BLaER1 treated with 17β-estradiol and CSF1 and Interleukin-3, amounts not matched to agents 10 nM and 100 nM (cell line): ENCODE data around the gene FAM107B.

Experiments used
- H3K27ac ChIP-seq, 11 experiments: shearing (Covaris generic); formaldehyde crosslinking; 2 replicates each; pipeline ENCODE4 v1.8.1; 2022
- H3K27me3 ChIP-seq, 11 experiments: shearing (Covaris generic); formaldehyde crosslinking; 2 replicates each; pipeline ENCODE4 v1.8.1; 2022
- H3K36me3 ChIP-seq, 11 experiments: shearing (Covaris generic); formaldehyde crosslinking; 2 replicates each; pipeline ENCODE4 v1.8.1; 2022
- H3K4me1 ChIP-seq, 10 experiments: shearing (Covaris generic); formaldehyde crosslinking; 2 replicates each; pipeline ENCODE4 v1.8.1; 2022
- H3K4me2 ChIP-seq, 11 experiments: shearing (Covaris generic); formaldehyde crosslinking; 2 replicates each; pipeline ENCODE4 v1.8.1; 2022
- H3K4me3 ChIP-seq, 10 experiments: shearing (Covaris generic); formaldehyde crosslinking; 2 replicates each; pipeline ENCODE4 v1.8.1; 2022
- H3K9ac ChIP-seq, 11 experiments: shearing (Covaris generic); formaldehyde crosslinking; 2 replicates each; pipeline ENCODE4 v1.8.1; 2022
- H3K9me3 ChIP-seq, 11 experiments: shearing (Covaris generic); formaldehyde crosslinking; replicated peaks in 1 of 11; 2 replicates each; pipeline ENCODE4 v1.8.1; 2022
- H4K20me1 ChIP-seq, 11 experiments: shearing (Covaris generic); formaldehyde crosslinking; 2 replicates each; pipeline ENCODE4 v1.8.1; 2022
- Cebpa-rat ChIP-seq, 11 experiments: shearing (Covaris generic); IDR thresholded peaks; 2 replicates each; pipeline ENCODE4 v1.8.1; 2022

Gene FAM107B

DNA sequence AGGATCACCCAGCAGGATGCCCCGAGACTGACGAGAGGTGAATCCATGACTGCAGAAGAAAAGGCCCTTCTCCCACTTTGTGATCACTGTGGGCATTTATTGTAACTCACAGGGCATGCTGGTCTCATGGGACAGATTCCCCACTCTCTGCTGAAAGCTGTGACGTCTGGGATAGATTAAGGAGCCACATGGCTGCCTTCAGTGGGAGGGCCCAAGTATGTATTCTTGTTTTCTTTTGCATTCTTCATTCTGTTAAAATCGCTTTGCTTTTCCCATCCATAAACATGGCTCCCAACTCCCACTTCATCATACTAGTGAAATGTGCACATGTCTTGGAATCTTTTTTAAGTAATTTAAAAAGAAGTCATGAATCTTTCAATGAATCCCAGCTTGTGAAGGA lies 67.2 kb downstream of the FAM107B start:
- H3K4me1 ChIP-seq: peaks cover 0 to 15% (median 2%) of the 10 kb centered on the region in 10 experiments; a peak in 8 of 20 replicates
- H3K9me3 ChIP-seq: peaks cover 0 to 5% (median 0%) of the 10 kb centered on the region in 11 experiments; a peak in 2 of 22 replicates
- no peak overlapping the region for H3K4me3 ChIP-seq
- TF ChIP-seq Cebpa-rat (IDR thresholded peaks at IDR 0.05): no peak
- H4K20me1 ChIP-seq: no peaks in the 10 kb centered on the region
- H3K4me2 ChIP-seq: no peak overlapping the region
- H3K36me3 ChIP-seq: no peaks in the 10 kb centered on the region
- no peak overlapping the region for H3K9ac ChIP-seq
- H3K27me3 ChIP-seq: no peaks in the 10 kb centered on the region
- no peak overlapping the region for H3K27ac ChIP-seq

DNA sequence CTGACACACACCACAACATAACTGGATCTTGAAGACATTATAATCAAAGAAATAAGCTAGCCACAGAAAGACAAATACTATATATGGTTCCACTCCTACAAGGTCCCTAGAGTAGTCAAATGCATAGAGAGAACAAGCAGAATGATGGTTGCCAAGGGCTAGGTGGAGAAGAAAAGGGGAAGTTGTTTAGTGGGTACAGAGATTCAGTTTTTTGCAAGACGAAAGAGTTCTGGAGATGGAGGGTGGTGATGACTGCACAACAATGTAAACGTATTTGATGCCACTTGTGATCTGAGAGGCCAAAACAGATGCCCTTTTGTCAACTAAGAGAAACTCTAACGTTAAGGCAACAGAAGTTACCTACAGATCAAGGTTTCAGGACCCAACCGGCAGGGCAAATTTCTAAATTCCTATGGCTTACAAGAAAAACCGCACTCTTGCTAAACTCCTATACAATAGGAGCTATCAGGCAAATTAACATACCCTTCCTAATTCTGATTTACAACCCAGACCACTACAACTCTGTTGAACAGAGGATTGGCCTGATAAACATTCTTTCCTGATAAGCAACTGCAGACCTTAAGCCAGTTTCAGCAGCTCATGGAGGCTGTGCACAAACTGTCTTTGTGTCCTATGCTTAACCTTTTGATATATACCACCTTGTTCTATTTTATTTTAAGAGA lies 69.0 kb downstream of the FAM107B start:
- H3K4me2 ChIP-seq: peak overlapping the region in 3 of 11 experiments; percentile 3 to 39 (median 4); a peak in 3 of 22 replicates
- peaks cover 0 to 5% (median 0%) of the 10 kb centered on the region in 11 experiments; a peak in 2 of 22 replicates for H3K9me3 ChIP-seq
- H3K4me1 ChIP-seq: peaks cover 0 to 15% (median 2%) of the 10 kb centered on the region in 10 experiments; a peak in 8 of 20 replicates
- H3K27me3 ChIP-seq: no peaks in the 10 kb centered on the region
- H3K27ac ChIP-seq: no peak overlapping the region
- no peak overlapping the region for H3K4me3 ChIP-seq
- H3K36me3 ChIP-seq: no peaks in the 10 kb centered on the region
- H3K9ac ChIP-seq: no peak overlapping the region
- no peaks in the 10 kb centered on the region for H4K20me1 ChIP-seq
- TF ChIP-seq Cebpa-rat (IDR thresholded peaks at IDR 0.05): no peak

DNA sequence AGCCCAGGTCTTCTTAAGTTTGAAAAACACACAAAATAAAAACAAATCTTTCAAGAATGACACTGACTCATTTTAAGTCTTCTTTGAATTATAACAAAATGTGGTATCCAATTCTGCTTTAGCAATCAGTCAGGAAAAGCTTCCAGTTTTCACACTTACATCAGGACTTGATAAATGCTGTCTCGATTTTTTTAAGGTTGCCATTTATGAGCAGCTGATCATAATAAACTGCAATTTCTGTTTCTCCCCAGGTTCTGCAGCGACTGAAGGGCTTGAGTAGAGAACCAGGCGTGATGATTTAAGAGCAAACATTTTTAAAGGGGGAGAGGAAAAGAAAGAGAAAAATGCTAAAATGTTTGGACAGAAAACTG lies 71.1 kb downstream of the FAM107B start:
- Histone ChIP-seq H4K20me1 (no peaks in the 10 kb centered on the region), H3K4me2 (no peak overlapping the region), H3K4me1 (peaks cover 0 to 15% (median 2%) of the 10 kb centered on the region in 10 experiments; a peak in 8 of 20 replicates), H3K4me3 (no peak overlapping the region), H3K27ac (no peak overlapping the region), H3K36me3 (no peaks in the 10 kb centered on the region), H3K27me3 (no peaks in the 10 kb centered on the region), H3K9me3 (peaks cover 0 to 13% (median 10%) of the 10 kb centered on the region in 11 experiments; a peak in 19 of 22 replicates), H3K9ac (no peak overlapping the region)
- TF ChIP-seq Cebpa-rat (IDR thresholded peaks at IDR 0.05): no peak

DNA sequence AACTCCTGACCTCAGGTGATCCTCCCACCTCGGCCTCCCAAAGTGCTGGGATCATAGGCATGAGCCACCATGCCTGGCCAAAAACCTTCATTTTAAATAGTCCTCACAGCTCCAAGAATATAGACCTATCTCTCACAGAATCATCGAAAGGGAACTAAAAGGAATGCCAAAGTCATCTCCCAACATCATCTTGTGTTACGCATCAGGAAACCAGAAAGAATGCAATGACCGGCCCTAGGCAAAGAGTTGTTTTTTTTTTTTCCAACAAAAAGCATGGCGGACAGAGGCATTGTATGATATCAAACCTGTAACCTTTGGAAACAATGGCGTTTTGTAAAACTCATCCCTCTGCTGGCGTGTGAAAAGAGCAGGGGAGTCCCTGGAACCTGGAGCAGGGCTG lies 73.2 kb downstream of the FAM107B start:
- TF ChIP-seq Cebpa-rat (IDR thresholded peaks at IDR 0.05): no peak

DNA sequence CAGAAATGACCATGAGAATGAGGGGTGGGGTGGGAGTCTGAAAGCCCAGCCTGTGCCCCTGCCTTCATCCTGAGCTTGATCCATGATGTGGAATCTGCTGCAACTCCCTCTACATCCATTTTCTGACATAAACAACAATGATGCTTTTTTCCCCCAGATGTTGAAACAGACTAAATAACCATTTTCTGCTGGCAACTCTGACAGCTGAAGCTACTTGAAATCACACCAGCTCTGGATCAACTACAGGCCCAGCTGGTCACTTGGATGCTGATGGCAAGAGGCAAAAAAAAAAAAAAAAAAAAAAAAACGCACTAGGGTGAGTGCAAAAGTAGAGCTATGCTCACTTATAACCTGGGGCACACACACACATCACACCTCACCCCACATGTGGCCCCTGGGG lies 74.2 kb downstream of the FAM107B start:
- no peaks in the 10 kb centered on the region for H4K20me1 ChIP-seq
- H3K4me3 ChIP-seq: no peak overlapping the region
- TF ChIP-seq Cebpa-rat (IDR thresholded peaks at IDR 0.05): no peak
- H3K4me1 ChIP-seq: peaks cover 0 to 15% (median 0%) of the 10 kb centered on the region in 10 experiments; a peak in 6 of 20 replicates
- peaks cover 0 to 13% (median 10%) of the 10 kb centered on the region in 11 experiments; a peak in 18 of 22 replicates for H3K9me3 ChIP-seq
- H3K4me2 ChIP-seq: no peak overlapping the region
- no peaks in the 10 kb centered on the region for H3K27me3 ChIP-seq
- no peak overlapping the region for H3K9ac ChIP-seq
- no peaks in the 10 kb centered on the region for H3K36me3 ChIP-seq
- H3K27ac ChIP-seq: no peak overlapping the region

More for the DNA sequence above, 73.2 kb downstream of the FAM107B start:
- H3K9ac ChIP-seq: no peak overlapping the region
- peaks cover 0 to 13% (median 10%) of the 10 kb centered on the region in 11 experiments; a peak in 18 of 22 replicates for H3K9me3 ChIP-seq
- no peak overlapping the region for H3K4me2 ChIP-seq
- no peaks in the 10 kb centered on the region for H4K20me1 ChIP-seq
- H3K4me3 ChIP-seq: no peak overlapping the region
- no peaks in the 10 kb centered on the region for H3K27me3 ChIP-seq
- H3K27ac ChIP-seq: no peak overlapping the region
- peaks cover 0 to 20% (median 2%) of the 10 kb centered on the region in 10 experiments; a peak in 8 of 20 replicates for H3K4me1 ChIP-seq
- no peaks in the 10 kb centered on the region for H3K36me3 ChIP-seq

DNA sequence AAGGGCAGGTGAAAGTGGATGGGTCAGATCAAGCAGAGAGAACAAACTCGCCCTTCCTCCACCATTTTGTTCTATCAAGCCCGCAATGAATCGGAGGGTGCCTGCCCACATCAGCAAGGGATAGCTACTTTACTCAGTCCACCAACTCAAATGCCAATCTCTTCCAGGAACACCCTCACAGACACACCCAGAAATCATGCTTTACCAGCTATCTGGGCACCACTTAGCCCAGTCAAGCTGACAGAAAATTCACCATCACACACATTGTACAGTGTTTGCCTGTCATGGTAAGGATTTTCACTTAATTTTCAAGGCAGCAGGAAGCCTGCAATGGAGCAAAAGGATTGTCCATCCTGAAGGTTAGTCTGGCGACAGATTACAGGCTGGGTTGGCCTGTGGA lies 75.2 kb downstream of the FAM107B start:
- H3K9ac ChIP-seq: no peak overlapping the region
- H3K4me2 ChIP-seq: no peak overlapping the region
- peaks cover 0 to 9% (median 0%) of the 10 kb centered on the region in 10 experiments; a peak in 2 of 20 replicates for H3K4me1 ChIP-seq
- no peaks in the 10 kb centered on the region for H3K36me3 ChIP-seq
- H3K4me3 ChIP-seq: no peak overlapping the region
- no peaks in the 10 kb centered on the region for H3K27me3 ChIP-seq
- no peak overlapping the region for H3K27ac ChIP-seq
- H4K20me1 ChIP-seq: no peaks in the 10 kb centered on the region
- no peak for TF ChIP-seq Cebpa-rat (IDR thresholded peaks at IDR 0.05)
- H3K9me3 ChIP-seq: peaks cover under 1 to 13% (median 10%) of the 10 kb centered on the region in 11 experiments; a peak in 18 of 22 replicates

DNA sequence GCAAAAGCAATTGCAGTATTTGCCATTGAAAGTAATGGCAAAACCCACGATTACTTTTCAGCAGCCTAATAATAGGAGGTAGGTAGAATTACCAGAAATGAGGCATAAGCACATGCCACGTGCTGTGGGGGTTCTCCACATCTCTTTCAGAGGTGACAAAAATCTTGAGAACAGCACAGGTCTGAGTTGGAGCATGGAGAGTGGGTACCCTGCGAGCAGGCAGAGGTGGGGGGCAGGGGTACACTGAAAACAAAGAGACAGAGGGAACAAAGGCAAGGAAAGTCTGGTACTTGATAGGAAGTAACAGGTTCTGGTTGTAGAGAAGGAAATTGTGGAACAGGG lies 75.9 kb downstream of the FAM107B start:
- Histone ChIP-seq H4K20me1 (no peaks in the 10 kb centered on the region), H3K36me3 (no peaks in the 10 kb centered on the region), H3K27me3 (no peaks in the 10 kb centered on the region), H3K27ac (no peak overlapping the region), H3K4me2 (no peak overlapping the region), H3K9ac (no peak overlapping the region), H3K9me3 (peaks cover 6 to 15% (median 10%) of the 10 kb centered on the region in 11 experiments; a peak in 18 of 22 replicates), H3K4me1 (peaks cover 0 to 9% (median 0%) of the 10 kb centered on the region in 10 experiments; a peak in 2 of 20 replicates), H3K4me3 (no peak overlapping the region)
- TF ChIP-seq Cebpa-rat (IDR thresholded peaks at IDR 0.05): no peak

DNA sequence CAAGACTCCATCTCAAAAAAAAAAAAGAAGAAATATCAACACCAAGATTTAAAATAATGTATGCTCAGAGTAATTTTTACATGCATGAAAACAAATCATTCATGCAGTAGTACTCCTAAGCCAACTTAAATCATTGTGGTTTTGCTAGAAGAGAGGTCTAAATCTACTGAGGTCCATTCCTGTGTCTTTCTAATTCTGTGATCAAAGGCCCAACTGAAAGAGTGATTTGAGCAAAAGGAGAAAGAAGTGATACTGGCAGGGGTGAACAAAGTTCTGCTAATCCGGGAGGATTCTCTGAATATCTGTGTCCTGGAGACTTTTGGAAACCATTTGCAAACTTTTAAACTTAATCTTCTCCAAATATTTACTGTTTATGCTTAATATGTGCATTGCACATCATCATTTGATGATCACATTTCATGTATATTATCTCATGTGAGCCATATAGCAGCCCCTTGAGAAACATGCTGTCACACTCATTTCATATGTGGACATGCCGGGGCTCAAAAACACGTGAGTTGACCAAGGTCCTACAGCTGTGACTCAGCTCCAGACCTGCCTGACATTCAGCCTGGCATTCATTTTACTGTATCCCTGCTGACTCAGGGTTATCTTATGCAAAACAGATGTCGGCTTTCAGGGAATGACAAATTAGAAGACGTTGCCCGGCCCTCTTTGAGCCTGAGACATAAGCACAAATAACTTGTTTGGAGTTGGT lies 76.4 kb downstream of the FAM107B start:
- no peaks in the 10 kb centered on the region for H4K20me1 ChIP-seq
- no peak overlapping the region for H3K27ac ChIP-seq
- no peak overlapping the region for H3K4me3 ChIP-seq
- H3K4me2 ChIP-seq: peak overlapping the region in 2 of 11 experiments; percentile 6 to 22; a peak in 3 of 22 replicates
- no peak overlapping the region for H3K9ac ChIP-seq
- H3K36me3 ChIP-seq: no peaks in the 10 kb centered on the region
- no peaks in the 10 kb centered on the region for H3K27me3 ChIP-seq
- no peak for TF ChIP-seq Cebpa-rat (IDR thresholded peaks at IDR 0.05)
- peaks cover 6 to 19% (median 10%) of the 10 kb centered on the region in 11 experiments; a peak in 18 of 22 replicates for H3K9me3 ChIP-seq
- H3K4me1 ChIP-seq: peaks cover 0 to 9% (median 0%) of the 10 kb centered on the region in 10 experiments; a peak in 2 of 20 replicates

DNA sequence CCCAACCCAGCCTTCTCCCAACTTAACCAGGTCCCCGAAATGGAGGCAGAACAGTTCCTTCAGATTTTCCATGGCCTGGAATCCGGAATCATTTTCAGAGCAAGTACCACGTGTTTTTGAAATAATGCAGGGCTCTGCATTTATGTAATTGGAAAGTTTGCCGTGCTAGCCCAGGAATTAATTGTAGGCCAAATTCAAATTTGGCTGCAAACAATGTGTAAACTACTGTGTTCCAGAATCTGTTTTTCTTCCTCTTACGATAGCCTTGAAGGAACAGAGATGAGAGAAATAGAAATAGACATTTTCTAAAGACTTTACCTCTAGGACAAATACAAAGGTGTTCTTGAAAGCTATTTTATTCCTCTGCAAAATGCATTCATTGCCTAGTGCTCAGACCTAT lies 77.4 kb downstream of the FAM107B start:
- TF ChIP-seq Cebpa-rat (IDR thresholded peaks at IDR 0.05): no peak
- H3K4me1 ChIP-seq: peaks cover 0 to 9% (median 0%) of the 10 kb centered on the region in 10 experiments; a peak in 2 of 20 replicates
- peaks cover 6 to 28% (median 14%) of the 10 kb centered on the region in 11 experiments; a peak in 20 of 22 replicates for H3K9me3 ChIP-seq
- no peak overlapping the region for H3K9ac ChIP-seq
- no peak overlapping the region for H3K27ac ChIP-seq
- H3K4me3 ChIP-seq: no peak overlapping the region
- H3K27me3 ChIP-seq: no peaks in the 10 kb centered on the region
- H4K20me1 ChIP-seq: no peaks in the 10 kb centered on the region
- no peaks in the 10 kb centered on the region for H3K36me3 ChIP-seq
- H3K4me2 ChIP-seq: no peak overlapping the region
